ENCODE data around the gene NLRC3. TPM values are rescaled to one million over a fixed set of nuclear protein-coding genes. Genes with fewer than 3 reads are reported as not detected.
A peak's percentile ranks its signal among the peaks of the same experiment; 100 is the strongest.

Gene NLRC3
- total RNA-seq, 4 donors from 2014 or later, result 1.3 to 4.7 (median 1.4) TPM

DNA sequence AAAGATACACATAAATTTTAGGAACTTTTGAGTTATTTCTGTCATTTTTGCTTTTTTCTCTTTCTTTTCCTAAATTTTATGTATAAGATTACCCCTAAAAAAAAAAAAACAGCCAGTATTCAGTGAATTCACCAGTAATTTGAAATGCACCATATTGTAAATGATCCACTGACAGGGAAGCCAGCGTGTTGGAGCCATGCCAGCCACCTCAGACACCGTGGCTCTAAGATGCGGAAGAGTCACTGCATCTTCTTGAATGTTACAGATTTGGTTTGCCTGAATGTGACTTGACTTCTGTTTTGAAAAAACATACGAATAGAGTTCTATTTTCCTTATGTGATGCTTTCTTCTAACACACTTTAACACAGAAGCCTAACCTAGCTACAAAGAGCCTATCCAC lies 39.0 kb downstream of the NLRC3 start:
- no peak overlapping the region for H3K27ac ChIP-seq
- H3K27me3 ChIP-seq, result no peaks in the 10 kb centered on the region
- intact Hi-C loops (cut with DNase I), result loop anchor here (10.0 kb wide), 1 partner anchor 327 kb away; no protein-coding TSS in a partner anchor
- H3K4me3 ChIP-seq (replicated peaks in 1 of 3), result no peak overlapping the region
- DNase-seq, result no peak
- H3K9me3 ChIP-seq, result no peaks in the 10 kb centered on the region
- TF ChIP-seq POLR2A (IDR thresholded peaks at IDR 0.05), result no peak
- TF ChIP-seq, protein P1, sequence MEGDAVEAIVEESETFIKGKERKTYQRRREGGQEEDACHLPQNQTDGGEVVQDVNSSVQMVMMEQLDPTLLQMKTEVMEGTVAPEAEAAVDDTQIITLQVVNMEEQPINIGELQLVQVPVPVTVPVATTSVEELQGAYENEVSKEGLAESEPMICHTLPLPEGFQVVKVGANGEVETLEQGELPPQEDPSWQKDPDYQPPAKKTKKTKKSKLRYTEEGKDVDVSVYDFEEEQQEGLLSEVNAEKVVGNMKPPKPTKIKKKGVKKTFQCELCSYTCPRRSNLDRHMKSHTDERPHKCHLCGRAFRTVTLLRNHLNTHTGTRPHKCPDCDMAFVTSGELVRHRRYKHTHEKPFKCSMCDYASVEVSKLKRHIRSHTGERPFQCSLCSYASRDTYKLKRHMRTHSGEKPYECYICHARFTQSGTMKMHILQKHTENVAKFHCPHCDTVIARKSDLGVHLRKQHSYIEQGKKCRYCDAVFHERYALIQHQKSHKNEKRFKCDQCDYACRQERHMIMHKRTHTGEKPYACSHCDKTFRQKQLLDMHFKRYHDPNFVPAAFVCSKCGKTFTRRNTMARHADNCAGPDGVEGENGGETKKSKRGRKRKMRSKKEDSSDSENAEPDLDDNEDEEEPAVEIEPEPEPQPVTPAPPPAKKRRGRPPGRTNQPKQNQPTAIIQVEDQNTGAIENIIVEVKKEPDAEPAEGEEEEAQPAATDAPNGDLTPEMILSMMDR (IDR thresholded peaks at IDR 0.05), result no peak
- peaks cover 9 to 14% of the 10 kb centered on the region in 2 donors for H3K36me3 ChIP-seq
- H3K4me1 ChIP-seq, result peaks cover 0 to 9% of the 10 kb centered on the region in 2 donors
- 86 to 89% methylated on average over 4 of the region's 4 CpGs for WGBS, 2 donors

DNA sequence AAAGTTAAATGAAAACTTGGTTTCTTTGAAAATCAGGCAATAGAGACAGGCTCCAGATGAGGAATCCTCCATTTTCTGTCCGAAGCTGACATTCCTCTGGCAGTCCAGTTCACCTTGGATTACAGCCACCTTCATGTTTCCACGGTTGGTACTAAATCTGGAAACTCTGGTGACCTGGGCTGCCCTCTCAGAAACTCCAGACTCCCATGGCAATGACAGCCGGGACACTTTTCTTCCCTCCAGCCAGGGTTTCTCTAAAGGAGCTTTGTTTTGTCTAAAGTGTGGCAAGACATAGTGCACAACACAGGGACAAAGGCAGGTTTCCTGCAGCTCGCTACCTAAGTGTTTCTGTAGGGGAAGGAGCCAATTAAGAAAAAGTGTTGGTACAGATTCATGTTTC lies 40.4 kb downstream of the NLRC3 start:
- H3K4me3 ChIP-seq (replicated peaks in 1 of 3), result no peak overlapping the region
- intact Hi-C loops (cut with DNase I), result loop anchor here (10.0 kb wide), 1 partner anchor 328 kb away; no protein-coding TSS in a partner anchor
- TF ChIP-seq POLR2A (IDR thresholded peaks at IDR 0.05), result no peak
- TF ChIP-seq, protein P1 (IDR thresholded peaks at IDR 0.05), result no peak
- DNase-seq, result peak in 1 of 2 donors; percentile 6
- no peaks in the 10 kb centered on the region for H3K27me3 ChIP-seq
- H3K9me3 ChIP-seq, result no peaks in the 10 kb centered on the region
- peaks cover 0 to 9% of the 10 kb centered on the region in 2 donors for H3K4me1 ChIP-seq
- H3K27ac ChIP-seq, result peak overlapping the region in 2 of 3 donors; percentile 62 to 67
- H3K36me3 ChIP-seq, result peaks cover 19 to 26% of the 10 kb centered on the region in 2 donors
- WGBS, 2 donors, result 68 to 76% methylated on average over 4 of the region's 4 CpGs

DNA sequence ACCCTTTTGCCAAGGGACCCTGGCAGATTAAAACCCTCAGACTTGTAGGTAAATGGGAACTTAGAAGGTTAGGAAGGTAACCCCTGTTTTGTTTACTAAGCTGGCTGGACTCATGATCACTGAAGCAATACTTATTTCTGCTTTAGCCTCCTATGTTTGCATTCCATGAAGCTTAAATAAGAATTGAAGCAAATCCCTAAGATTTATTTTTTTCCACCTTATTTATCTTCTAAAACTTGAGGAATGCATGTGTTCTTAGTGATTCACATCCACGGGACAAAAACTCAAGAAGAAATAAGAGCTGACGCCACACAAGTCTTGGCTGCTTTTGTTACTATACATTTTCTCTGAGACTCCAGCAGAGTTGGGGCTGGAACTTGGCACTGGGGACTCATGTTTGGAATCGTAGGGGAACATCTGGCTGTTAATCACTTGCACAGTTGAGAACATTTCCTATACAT lies 40.9 kb downstream of the NLRC3 start:
- H3K4me1 ChIP-seq, result peaks cover 0 to 9% of the 10 kb centered on the region in 2 donors
- no peaks in the 10 kb centered on the region for H3K27me3 ChIP-seq
- H3K9me3 ChIP-seq, result no peaks in the 10 kb centered on the region
- WGBS, 2 donors, result 67 to 83% methylated on average over 3 of the region's 3 CpGs
- peak overlapping the region in 2 of 3 donors; percentile 62 to 67 for H3K27ac ChIP-seq
- TF ChIP-seq, protein P1 (IDR thresholded peaks at IDR 0.05), result no peak
- TF ChIP-seq POLR2A (IDR thresholded peaks at IDR 0.05), result no peak
- intact Hi-C loops (cut with DNase I), result loop anchor here (10.0 kb wide), 1 partner anchor 328 kb away; no protein-coding TSS in a partner anchor
- no peak for DNase-seq
- peaks cover 19 to 30% of the 10 kb centered on the region in 2 donors for H3K36me3 ChIP-seq
- H3K4me3 ChIP-seq (replicated peaks in 1 of 3), result no peak overlapping the region

DNA sequence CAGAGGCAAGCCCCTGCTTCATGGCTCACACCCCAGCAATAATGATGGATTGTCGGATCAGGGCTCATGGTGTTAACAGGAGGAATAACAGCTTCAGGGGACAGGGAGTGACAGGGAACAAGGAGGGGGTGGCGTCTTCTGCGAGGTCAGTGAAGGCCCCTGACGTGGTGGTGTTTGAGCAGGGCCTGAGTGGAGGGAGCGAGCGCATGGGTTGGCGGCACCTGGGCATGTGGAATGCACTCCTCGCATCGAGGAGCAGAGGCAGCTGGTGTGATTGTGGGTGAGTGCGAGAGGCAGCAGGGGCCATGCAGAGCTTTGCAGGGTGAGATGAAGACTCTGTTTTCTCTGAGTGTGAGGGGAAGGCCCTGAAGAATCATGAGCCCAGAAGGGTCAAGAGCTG lies 43.1 kb downstream of the NLRC3 start:
- Histone ChIP-seq H3K36me3 (peaks cover 25 to 33% of the 10 kb centered on the region in 2 donors), H3K4me3 (replicated peaks in 1 of 3) (no peak overlapping the region), H3K4me1 (peaks cover 0 to 9% of the 10 kb centered on the region in 2 donors), H3K9me3 (no peaks in the 10 kb centered on the region), H3K27me3 (no peaks in the 10 kb centered on the region), H3K27ac (peak overlapping the region in 1 of 3 donors; percentile 4)
- no peak for TF ChIP-seq POLR2A (IDR thresholded peaks at IDR 0.05)
- TF ChIP-seq, protein P1 (IDR thresholded peaks at IDR 0.05), result no peak
- WGBS, 2 donors, result 91 to 93% methylated on average over 10 of the region's 10 CpGs
- no peak for DNase-seq
- intact Hi-C loops (cut with DNase I), result loop anchor here (10.0 kb wide), 1 partner anchor 331 kb away; no protein-coding TSS in a partner anchor

DNA sequence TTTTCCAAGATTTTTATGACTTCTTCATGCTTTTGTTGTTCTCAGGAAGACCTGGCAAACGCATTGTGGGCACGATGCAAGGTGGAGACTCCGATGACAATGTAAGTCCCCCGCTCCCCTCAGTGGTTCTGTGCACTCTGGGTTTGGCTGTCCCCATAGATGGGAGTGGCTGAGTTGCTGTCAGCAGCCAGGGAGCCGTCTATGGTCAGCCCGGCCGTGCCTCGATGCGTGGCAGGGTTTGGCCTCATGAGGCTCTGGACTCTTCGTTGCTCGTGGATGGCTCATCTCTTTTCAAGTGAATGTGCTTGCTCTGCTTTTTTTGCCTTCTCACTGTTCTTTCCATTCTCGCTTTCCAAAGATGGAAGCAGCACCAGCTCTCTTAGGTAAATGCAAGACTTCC lies 44.5 kb downstream of the NLRC3 start:
- Histone ChIP-seq H3K4me3 (replicated peaks in 1 of 3) (no peak overlapping the region), H3K27ac (no peak overlapping the region), H3K36me3 (peaks cover 25 to 33% of the 10 kb centered on the region in 2 donors), H3K9me3 (no peaks in the 10 kb centered on the region), H3K27me3 (no peaks in the 10 kb centered on the region), H3K4me1 (peaks cover 0 to 11% of the 10 kb centered on the region in 2 donors)
- TF ChIP-seq POLR2A (IDR thresholded peaks at IDR 0.05), result no peak
- TF ChIP-seq, protein P1 (IDR thresholded peaks at IDR 0.05), result no peak
- intact Hi-C loops (cut with DNase I), result loop anchor here (10.0 kb wide), 1 partner anchor 332 kb away; no protein-coding TSS in a partner anchor
- 93 to 97% methylated on average over 12 of the region's 12 CpGs for WGBS, 2 donors
- DNase-seq, result no peak
